Ovary (tissue), 9 donors: ENCODE results near the gene TMEM95. TPM values are rescaled to one million over a fixed set of nuclear protein-coding genes. Genes with fewer than 3 reads are reported as not detected.
A peak's percentile ranks its signal among the peaks of the same experiment; 100 is the strongest.

Source experiments
- DNase-seq, 5 donors: peaks; one replicate each; pipeline ENCODE4 v3.0.0-alpha.2; 2019 to 2020
- H3K27ac ChIP-seq, 2 donors: fragments of 200-600 bp; one replicate each; pipeline versions ENCODE4 v1.5.1 to v1.8.0; 2019 to 2022
- H3K27me3 ChIP-seq: fragments of 200-600 bp; one replicate; pipeline ENCODE4 v1.8.0; 2022
- H3K36me3 ChIP-seq: fragments of 200-600 bp; sonication (generic); one replicate; pipeline ENCODE4 v1.5.1; 2019
- H3K4me1 ChIP-seq: one replicate; pipeline ENCODE4 v1.8.1; 2013; ENCODE audit warnings: mild to moderate bottlenecking, moderate library complexity; ENCODE audit not compliant: insufficient read depth
- H3K4me3 ChIP-seq: fragments of 200-600 bp; sonication (generic); one replicate; pipeline ENCODE4 v1.5.1; 2017
- H3K9me3 ChIP-seq, 2 donors: fragments of 200-600 bp in 1 of 2; sonication (generic) in 1 of 2; one replicate each; pipeline versions ENCODE4 v1.5.1 to v1.8.1; 2013 to 2019; ENCODE audit warnings: mild to moderate bottlenecking in 1 of 2, moderate library complexity in 1 of 2
- EP300 ChIP-seq: sonication (generic); formaldehyde crosslinking; IDR thresholded peaks from one replicate; pipeline ENCODE4 v1.6.1; 2017; ENCODE audit warnings: antibody characterized with exemption
- POLR2A ChIP-seq: fragments of 450-650 bp; IDR thresholded peaks from one replicate; pipeline ENCODE4 v1.6.1; 2017; ENCODE audit warnings: antibody characterized with exemption, mild to moderate bottlenecking, moderate library complexity
- WGBS, 3 donors: extraction: QIAGEN DNeasy Blood & Tissue Kit in 1 of 3; methylation state at CpG; one replicate each; pipeline versions ENCODE4 v1.1.5 to v1.1.7; 2013 to 2017; 5-methylcytosine and 5-hydroxymethylcytosine counted together
- intact Hi-C, 4 donors: fragments of 100-400 bp; cut with DNase I; formaldehyde crosslinking; loops; one replicate each; pipeline versions ENCODE4 v1.11.0 to v1.15.1; 2022 to 2023
- polyA plus RNA-seq, 2 donors: library from polyadenylated mRNA; stranded (reverse); fragments of 200-250 nt in 1 of 2; fragments of 350-450 nt in 1 of 2; fragmentation: Illumina TruSeq in 1 of 2; extraction: RNeasy Lipid Tissue Mini Kit (QIAGEN cat#74804) in 1 of 2; gene quantifications; one replicate each; pipeline ENCODE4 v1.2.3, GENCODE V29; 2013 to 2014
- total RNA-seq, 7 donors: library from RNA; depleted of rRNA in 2 of 7; stranded (reverse); fragments of >200 nt in 2 of 7; fragmentation: NEBNext Ultra II Directional in 3 of 7; extraction: Animal tissue kit (Norgen Biotek cat#: 25700) in 3 of 7; gene quantifications; one replicate each; pipeline versions ENCODE4 v1.1.0 to v1.2.4, GENCODE V29; 2016 to 2023
- TF ChIP-seq, protein P1 (sequence below), 3 donors: fragments of 450-650 bp in 2 of 3; fragments of 200-600 bp in 1 of 3; IDR thresholded peaks; one replicate each; pipeline versions ENCODE4 v1.5.1 to v1.8.0; 2016 to 2022; ENCODE audit warnings: antibody characterized with exemption in 3 of 3, mild to moderate bottlenecking in 1 of 3
- donor health status: DM: no; HTN: no; CAD: no; lungs with moderate emphysema.
- donor health status: DM: no; HTN: no; CAD: no.
- donor health status: Bipolar disorder and iron deficiency.
- donor health status: DM: yes; HTN: yes; CAD: no.
- donor health status: DM: no; HTN: no; CAD: no.
- donor health status: DM: yes; HTN: yes; CAD: no.

Gene TMEM95
- total and polyA plus RNA-seq, 9 donors: not detected

GRCh38 chr17:7391307-7391706, 36.4 kb downstream of the TMEM95 start:
- Histone ChIP-seq H3K36me3 (no peaks in the 10 kb centered on the region), H3K4me1 (peaks cover 5% of the 10 kb centered on the region), H3K27ac (no peak overlapping the region), H3K27me3 (no peaks in the 10 kb centered on the region), H3K9me3 (no peaks in the 10 kb centered on the region), H3K4me3 (no peak overlapping the region)
- no peak for TF ChIP-seq POLR2A
- no peak for TF ChIP-seq EP300
- TF ChIP-seq, protein P1, sequence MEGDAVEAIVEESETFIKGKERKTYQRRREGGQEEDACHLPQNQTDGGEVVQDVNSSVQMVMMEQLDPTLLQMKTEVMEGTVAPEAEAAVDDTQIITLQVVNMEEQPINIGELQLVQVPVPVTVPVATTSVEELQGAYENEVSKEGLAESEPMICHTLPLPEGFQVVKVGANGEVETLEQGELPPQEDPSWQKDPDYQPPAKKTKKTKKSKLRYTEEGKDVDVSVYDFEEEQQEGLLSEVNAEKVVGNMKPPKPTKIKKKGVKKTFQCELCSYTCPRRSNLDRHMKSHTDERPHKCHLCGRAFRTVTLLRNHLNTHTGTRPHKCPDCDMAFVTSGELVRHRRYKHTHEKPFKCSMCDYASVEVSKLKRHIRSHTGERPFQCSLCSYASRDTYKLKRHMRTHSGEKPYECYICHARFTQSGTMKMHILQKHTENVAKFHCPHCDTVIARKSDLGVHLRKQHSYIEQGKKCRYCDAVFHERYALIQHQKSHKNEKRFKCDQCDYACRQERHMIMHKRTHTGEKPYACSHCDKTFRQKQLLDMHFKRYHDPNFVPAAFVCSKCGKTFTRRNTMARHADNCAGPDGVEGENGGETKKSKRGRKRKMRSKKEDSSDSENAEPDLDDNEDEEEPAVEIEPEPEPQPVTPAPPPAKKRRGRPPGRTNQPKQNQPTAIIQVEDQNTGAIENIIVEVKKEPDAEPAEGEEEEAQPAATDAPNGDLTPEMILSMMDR (IDR thresholded peaks at IDR 0.05): no peak
- no peak for DNase-seq
- intact Hi-C loops: no loop called here
- 87 to 89% (median 89%) methylated on average over 2 of the region's 2 CpGs for WGBS, 3 donors

DNA sequence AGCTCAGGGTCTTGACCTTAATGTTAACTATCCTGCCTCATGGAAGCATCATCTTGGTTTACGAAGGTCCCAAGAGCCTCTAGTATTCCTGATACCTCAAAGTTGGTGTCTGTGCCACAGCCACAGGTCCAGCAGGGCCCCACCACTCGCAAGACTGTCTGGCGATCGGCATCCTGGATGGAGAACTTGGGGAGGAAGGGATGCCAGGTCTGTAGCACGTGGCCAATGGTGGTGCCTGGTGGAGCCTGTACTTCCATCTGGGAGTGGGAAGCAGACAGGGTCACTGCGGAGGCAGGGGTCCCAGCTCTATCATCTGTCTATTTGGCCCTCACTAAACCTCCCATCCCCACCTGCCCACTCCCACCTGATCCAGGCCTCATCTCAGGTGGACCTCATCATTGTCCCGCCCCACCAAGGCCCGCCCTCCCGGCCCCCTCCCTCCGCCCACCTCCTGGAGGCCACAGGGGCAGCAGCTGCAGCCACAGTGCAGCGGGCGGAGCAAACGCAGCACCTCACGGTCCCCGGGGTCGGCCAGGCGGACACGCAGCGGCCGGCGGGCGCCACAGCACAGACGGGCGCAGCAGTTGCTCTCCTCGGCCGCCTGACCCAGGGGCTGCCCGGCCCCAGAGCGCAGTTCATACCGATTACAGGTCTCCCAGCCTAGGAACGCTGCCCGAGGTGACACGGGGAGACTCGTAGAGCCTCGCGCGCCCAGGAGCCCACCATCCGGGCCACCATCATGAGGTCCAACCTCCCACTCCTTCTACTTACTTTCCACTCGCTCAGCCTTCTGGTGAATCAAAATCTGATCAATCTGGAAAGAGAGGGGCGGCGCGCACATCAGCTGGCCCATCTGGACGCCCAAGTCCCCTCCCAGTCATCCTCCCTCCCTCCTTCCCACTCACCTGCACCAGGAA, 38.0 kb downstream of the TMEM95 start:
- intact Hi-C loops: no loop called here
- DNase-seq: peak in 3 of 5 donors; percentile 44 to 51 (median 48)
- WGBS, 3 donors: 60 to 66% (median 64%) methylated on average over 42 of the region's 42 CpGs

DNA sequence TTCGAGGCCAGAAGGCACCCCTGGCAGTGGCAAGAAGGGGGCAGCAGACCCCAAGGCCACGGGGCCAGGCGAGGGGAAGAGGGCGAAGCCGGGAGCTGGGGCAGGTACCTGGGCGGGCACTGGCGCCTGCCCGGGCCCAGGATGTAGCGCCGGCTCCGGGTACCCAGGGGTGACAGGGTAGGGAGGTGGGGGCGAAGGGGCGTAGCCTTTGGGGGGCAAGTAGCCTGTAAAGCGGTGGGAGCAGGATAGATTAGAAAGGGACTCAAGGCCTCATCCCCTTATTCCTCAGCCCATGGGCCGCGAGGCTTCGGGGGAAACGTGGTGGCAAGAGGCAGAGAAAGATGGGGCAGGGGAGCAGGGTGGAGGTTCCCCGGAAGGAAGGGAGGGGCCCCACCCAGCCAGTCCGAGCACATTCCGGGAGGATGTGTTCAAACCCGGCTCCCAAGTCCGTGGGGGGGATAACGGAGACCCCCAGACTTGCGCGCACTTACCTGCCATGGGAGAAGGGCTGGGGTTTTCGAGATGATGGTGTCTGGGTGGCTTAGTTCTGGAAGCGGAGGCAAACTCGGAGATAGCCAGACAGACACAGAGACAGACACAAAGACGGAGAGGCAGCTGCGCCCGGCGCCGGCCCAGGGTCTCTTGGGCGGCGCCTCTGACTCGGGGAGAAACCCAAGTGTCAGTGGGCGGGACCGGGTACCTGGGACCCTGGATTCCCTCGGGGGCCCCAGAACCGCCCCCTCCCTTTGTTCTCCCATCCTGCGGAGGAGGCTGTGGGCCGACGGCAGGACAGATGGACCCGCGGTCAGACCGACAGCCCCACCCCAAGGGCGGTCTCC, 38.9 kb downstream of the TMEM95 start:
- peaks cover 5% of the 10 kb centered on the region for H3K4me1 ChIP-seq
- H3K4me3 ChIP-seq: peak overlapping the region; percentile 63
- 3% methylated on average over 46 to 48 of the region's 48 CpGs for WGBS, 3 donors
- H3K9me3 ChIP-seq: no peaks in the 10 kb centered on the region
- H3K27me3 ChIP-seq: no peaks in the 10 kb centered on the region
- H3K27ac ChIP-seq: peak overlapping the region; percentile 37 to 94
- no peak for TF ChIP-seq POLR2A
- no peak for TF ChIP-seq EP300
- TF ChIP-seq, protein P1 (IDR thresholded peaks at IDR 0.05): no peak
- no peaks in the 10 kb centered on the region for H3K36me3 ChIP-seq
- intact Hi-C loops: no loop called here
- peak in 2 of 5 donors; percentile 44 to 57 for DNase-seq

More for the DNA sequence above, 38.0 kb downstream of the TMEM95 start:
- Histone ChIP-seq H3K4me3 (peak overlapping the region; percentile 63), H3K27ac (no peak overlapping the region), H3K4me1 (peaks cover 5% of the 10 kb centered on the region), H3K9me3 (no peaks in the 10 kb centered on the region), H3K36me3 (no peaks in the 10 kb centered on the region), H3K27me3 (no peaks in the 10 kb centered on the region)
- TF ChIP-seq, protein P1 (IDR thresholded peaks at IDR 0.05): no peak
- TF ChIP-seq POLR2A: no peak
- TF ChIP-seq EP300: no peak

GRCh38 chr17:7394452-7395191, 39.7 kb downstream of the TMEM95 start, which contains the start of gene PLSCR3:
TSS of gene PLSCR3 (minus strand) at chr17:7394525. CDS start at chr17:7394110, 415 bp downstream.
- peak within 1 kb of the TSS; percentile 63 for H3K4me3 ChIP-seq
- 0 to 1% (median 1%) methylated on average over 45 to 71 of the region's 71 CpGs for WGBS, 3 donors
- H3K27ac ChIP-seq: peak within 1 kb of the TSS; percentile 37 to 94
- intact Hi-C loops: no loop called here
- peak; percentile 85 to 92 (median 88) for DNase-seq
- no peaks in the 10 kb centered on the region for H3K27me3 ChIP-seq
- H3K36me3 ChIP-seq: no peaks in the 10 kb centered on the region
- no peaks in the 10 kb centered on the region for H3K9me3 ChIP-seq
- peaks cover 5% of the 10 kb centered on the region for H3K4me1 ChIP-seq
- no peak for TF ChIP-seq EP300
- peak; percentile 94 for TF ChIP-seq POLR2A
- TF ChIP-seq, protein P1 (IDR thresholded peaks at IDR 0.05): peak; percentile 29 to 51 (median 42)
